Measurements from ENCODE around the gene ENC1.

DNA sequence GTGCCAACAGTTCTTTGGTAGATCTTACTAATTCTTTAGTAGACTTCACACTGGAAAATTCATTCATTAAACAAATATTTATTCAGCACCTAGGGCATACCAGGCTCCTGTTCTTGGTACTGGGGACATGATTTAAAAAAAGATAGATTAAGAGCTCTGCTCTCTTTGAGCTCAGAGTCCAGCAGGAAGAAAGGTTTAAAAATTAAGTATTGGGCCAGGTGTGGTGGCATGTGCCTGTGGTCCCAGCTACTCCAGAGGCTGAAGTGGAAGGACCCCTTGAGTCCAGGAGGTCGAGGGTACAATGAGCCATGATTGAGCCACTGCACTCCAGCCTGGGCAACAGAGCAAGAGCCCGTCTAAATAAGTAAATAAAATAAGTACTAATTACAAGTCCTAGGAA is 41.4 kb downstream of the ENC1 start:
- no peak for TF ChIP-seq POLR2A (IDR thresholded peaks at IDR 0.05; ENCODE audit: low read length)
- no peak for TF ChIP-seq GATA1 (IDR thresholded peaks at IDR 0.05; ENCODE audit: low read depth, low read length)
